Trophoblast cell (in vitro differentiated cells and primary cell): ENCODE measurements around the gene OTOP3.

Source experiments
- DNase-seq, 2 donors: peaks; one replicate each; pipeline ENCODE4 v3.0.0-alpha.2; 2016
- H2AFZ ChIP-seq: 2 replicates; pipeline ENCODE4 v1.6.1; 2013; ENCODE audit warnings: low read length, moderate library complexity, mild to moderate bottlenecking; ENCODE audit not compliant: insufficient read depth, poor library complexity
- H2AK5ac ChIP-seq: 2 replicates; pipeline ENCODE4 v1.6.1; 2013; ENCODE audit warnings: mild to moderate bottlenecking, low read length
- H2BK120ac ChIP-seq: 2 replicates; pipeline ENCODE4 v1.6.1; 2013; ENCODE audit warnings: low read length, mild to moderate bottlenecking, moderate library complexity; ENCODE audit not compliant: insufficient read depth, poor library complexity
- H2BK12ac ChIP-seq: 2 replicates; pipeline ENCODE4 v1.6.1; 2013; ENCODE audit warnings: mild to moderate bottlenecking, low read length, moderate library complexity
- H2BK5ac ChIP-seq: 2 replicates; pipeline ENCODE4 v1.6.1; 2013; ENCODE audit warnings: low read length, low read depth, moderate library complexity, mild to moderate bottlenecking; ENCODE audit not compliant: poor library complexity
- H3K14ac ChIP-seq: 2 replicates; pipeline ENCODE4 v1.6.1; 2013; ENCODE audit warnings: mild to moderate bottlenecking, low read length
- H3K18ac ChIP-seq: 2 replicates; pipeline ENCODE4 v1.6.1; 2013; ENCODE audit warnings: mild to moderate bottlenecking, low read length
- H3K23ac ChIP-seq: 2 replicates; pipeline ENCODE4 v1.6.1; 2013; ENCODE audit warnings: low read length
- H3K27ac ChIP-seq: 2 replicates; pipeline ENCODE4 v1.5.1; 2013; ENCODE audit warnings: low read depth, mild to moderate bottlenecking, inconsistent platforms, low read length, moderate library complexity
- H3K27me3 ChIP-seq: 2 replicates; pipeline ENCODE4 v1.6.1; 2013; ENCODE audit warnings: inconsistent platforms, mild to moderate bottlenecking, low read length, moderate library complexity; ENCODE audit not compliant: insufficient read depth
- H3K36me3 ChIP-seq, 2 experiments: 1 replicate in 1 of 2; 2 replicates in 1 of 2; pipeline ENCODE4 v1.6.1; 2013; ENCODE audit warnings: low read length in 2 of 2, mild to moderate bottlenecking in 2 of 2, moderate library complexity in 1 of 2; ENCODE audit not compliant: insufficient read depth in 2 of 2, control insufficient read depth in 1 of 2
- H3K4ac ChIP-seq: 2 replicates; pipeline ENCODE4 v1.6.1; 2013; ENCODE audit warnings: low read depth, mild to moderate bottlenecking, low read length, moderate library complexity
- H3K4me1 ChIP-seq, 2 experiments: 1 replicate in 1 of 2; 2 replicates in 1 of 2; pipeline ENCODE4 v1.6.1; 2013; ENCODE audit warnings: low read length in 2 of 2, mild to moderate bottlenecking in 2 of 2, moderate library complexity in 1 of 2; ENCODE audit not compliant: insufficient read depth in 2 of 2, control insufficient read depth in 1 of 2
- H3K4me2 ChIP-seq: 2 replicates; pipeline ENCODE4 v1.6.1; 2013; ENCODE audit warnings: inconsistent platforms, mild to moderate bottlenecking, low read length, moderate library complexity
- H3K4me3 ChIP-seq: 2 replicates; pipeline ENCODE4 v1.5.1; 2013; ENCODE audit warnings: mild to moderate bottlenecking, low read depth, low read length, inconsistent platforms
- H3K79me1 ChIP-seq: one replicate; pipeline ENCODE4 v1.6.1; 2013; ENCODE audit warnings: low read length
- H3K79me2 ChIP-seq: 2 replicates; pipeline ENCODE4 v1.6.1; 2013; ENCODE audit warnings: low read length, mild to moderate bottlenecking; ENCODE audit not compliant: control insufficient read depth, insufficient read depth, poor library complexity
- H3K9ac ChIP-seq: 2 replicates; pipeline ENCODE4 v1.6.1; 2013; ENCODE audit warnings: mild to moderate bottlenecking, low read length
- H3K9me3 ChIP-seq: 2 replicates; pipeline ENCODE4 v1.6.1; 2013; ENCODE audit warnings: low read depth, mild to moderate bottlenecking, control low read depth, inconsistent platforms, low read length; ENCODE audit not compliant: insufficient read depth
- H4K12ac ChIP-seq: 2 replicates; pipeline ENCODE4 v1.6.1; 2013; ENCODE audit warnings: low read depth, mild to moderate bottlenecking, low read length, moderate library complexity
- H4K8ac ChIP-seq: 2 replicates; pipeline ENCODE4 v1.6.1; 2013; ENCODE audit warnings: low read depth, mild to moderate bottlenecking, low read length, moderate library complexity
- H4K91ac ChIP-seq: one replicate; pipeline ENCODE4 v1.6.1; 2013; ENCODE audit warnings: low read depth, mild to moderate bottlenecking, low read length, moderate library complexity
- WGBS: extraction: QIAGEN DNeasy Blood & Tissue Kit; methylation state at CpG from one replicate; pipeline ENCODE4 v1.1.7; 2013; ENCODE audit warnings: missing lambda C conversion rate; ENCODE audit not compliant: insufficient read length, insufficient coverage; ENCODE audit errors: extremely low coverage; 5-methylcytosine and 5-hydroxymethylcytosine counted together

The OTOP3 gene

GRCh38 chr17:74978240-74978639 is 42.5 kb downstream of the OTOP3 start:
- Histone ChIP-seq H3K9me3 (no peaks in the 10 kb centered on the region), H4K91ac (no peak overlapping the region), H4K8ac (no peak overlapping the region), H3K14ac (no peak overlapping the region), H3K9ac (no peak overlapping the region), H2AFZ (no peak overlapping the region), H2BK120ac (no peak overlapping the region), H3K27ac (no peak overlapping the region), H3K4ac (no peak overlapping the region), H3K4me1 (peaks cover 7 to 14% of the 10 kb centered on the region in 2 experiments), H3K79me2 (peaks cover 5% of the 10 kb centered on the region), H2BK12ac (no peak overlapping the region), H3K36me3 (no peaks in the 10 kb centered on the region), H2BK5ac (no peak overlapping the region), H3K4me2 (no peak overlapping the region), H3K23ac (no peak overlapping the region), H2AK5ac (no peak overlapping the region), H3K27me3 (peaks cover 2% of the 10 kb centered on the region), H3K18ac (no peak overlapping the region), H3K4me3 (no peak overlapping the region), H4K12ac (no peak overlapping the region), H3K79me1 (peaks cover 9% of the 10 kb centered on the region)
- WGBS = no CpG with 5 or more reads among the region's 3 CpGs
- DNase-seq = no peak

GRCh38 chr17:74979408-74980146 is 43.9 kb downstream of the OTOP3 start:
- no CpG with 5 or more reads among the region's 17 CpGs for WGBS
- Histone ChIP-seq H3K18ac (no peak overlapping the region), H2BK120ac (no peak overlapping the region)

GRCh38 chr17:74981318-74981978 is 45.8 kb downstream of the OTOP3 start:
- H3K27ac ChIP-seq = peak overlapping the region; percentile 72
- no peak overlapping the region for H2BK120ac ChIP-seq
- H3K4ac ChIP-seq = no peak overlapping the region
- no peak overlapping the region for H3K23ac ChIP-seq
- peak overlapping the region; percentile 12 for H2AK5ac ChIP-seq
- H4K91ac ChIP-seq = peak overlapping the region; percentile 49
- peak overlapping the region; percentile 77 for H3K4me3 ChIP-seq
- no peak for DNase-seq
- peaks cover 5% of the 10 kb centered on the region for H3K79me2 ChIP-seq
- peak overlapping the region; percentile 75 for H4K8ac ChIP-seq
- H3K36me3 ChIP-seq = no peaks in the 10 kb centered on the region
- H3K18ac ChIP-seq = peak overlapping the region; percentile 30
- no peak overlapping the region for H4K12ac ChIP-seq
- H2BK5ac ChIP-seq = no peak overlapping the region
- peak overlapping the region; percentile 34 for H3K14ac ChIP-seq
- peak overlapping the region; percentile 95 for H3K4me2 ChIP-seq
- no peak overlapping the region for H3K9ac ChIP-seq
- peaks cover 9% of the 10 kb centered on the region for H3K79me1 ChIP-seq
- no peaks in the 10 kb centered on the region for H3K27me3 ChIP-seq
- H3K9me3 ChIP-seq = no peaks in the 10 kb centered on the region
- WGBS = no CpG with 5 or more reads among the region's 16 CpGs
- peak overlapping the region; percentile 6 for H2BK12ac ChIP-seq
- peaks cover 7 to 14% of the 10 kb centered on the region in 2 experiments for H3K4me1 ChIP-seq
- H2AFZ ChIP-seq = peak overlapping the region; percentile 27

More at GRCh38 chr17:74979408-74980146, 43.9 kb downstream of the OTOP3 start:
- H4K91ac ChIP-seq = no peak overlapping the region
- H3K4ac ChIP-seq = no peak overlapping the region
- no peak overlapping the region for H3K9ac ChIP-seq
- H4K8ac ChIP-seq = no peak overlapping the region
- no peak overlapping the region for H2BK12ac ChIP-seq
- H3K4me1 ChIP-seq = peaks cover 7 to 14% of the 10 kb centered on the region in 2 experiments
- no peaks in the 10 kb centered on the region for H3K9me3 ChIP-seq
- DNase-seq = no peak
- no peak overlapping the region for H4K12ac ChIP-seq
- H3K36me3 ChIP-seq = no peaks in the 10 kb centered on the region
- no peak overlapping the region for H3K14ac ChIP-seq
- no peak overlapping the region for H3K27ac ChIP-seq
- no peak overlapping the region for H3K23ac ChIP-seq
- no peak overlapping the region for H2AK5ac ChIP-seq
- H3K27me3 ChIP-seq = no peaks in the 10 kb centered on the region
- H2AFZ ChIP-seq = no peak overlapping the region
- no peak overlapping the region for H3K4me2 ChIP-seq
- H3K4me3 ChIP-seq = no peak overlapping the region
- H2BK5ac ChIP-seq = no peak overlapping the region
- H3K79me1 ChIP-seq = peaks cover 9% of the 10 kb centered on the region
- peaks cover 5% of the 10 kb centered on the region for H3K79me2 ChIP-seq

GRCh38 chr17:74981979-74982662 is 46.4 kb downstream of the OTOP3 start:
- Histone ChIP-seq H4K8ac (peak overlapping the region; percentile 75), H3K79me1 (peaks cover 9% of the 10 kb centered on the region), H4K12ac (peak overlapping the region; percentile 84), H3K79me2 (peaks cover 5% of the 10 kb centered on the region), H4K91ac (peak overlapping the region; percentile 49), H3K27ac (peak overlapping the region; percentile 72), H3K4ac (peak overlapping the region; percentile 8), H2BK5ac (peak overlapping the region; percentile 5), H3K4me2 (peak overlapping the region; percentile 95), H3K9me3 (no peaks in the 10 kb centered on the region), H3K9ac (peak overlapping the region; percentile 83), H2AK5ac (no peak overlapping the region), H2BK120ac (peak overlapping the region; percentile 72), H2BK12ac (peak overlapping the region; percentile 6), H3K23ac (no peak overlapping the region), H2AFZ (peak overlapping the region; percentile 74), H3K14ac (peak overlapping the region; percentile 84), H3K36me3 (no peaks in the 10 kb centered on the region), H3K4me1 (peaks cover 7 to 14% of the 10 kb centered on the region in 2 experiments), H3K4me3 (peak overlapping the region; percentile 77), H3K27me3 (no peaks in the 10 kb centered on the region), H3K18ac (peak overlapping the region; percentile 64)
- no CpG with 5 or more reads among the region's 61 CpGs for WGBS
- DNase-seq = peak; percentile 87
